ENCODE measurements around the gene TDRD12. TPM values are rescaled to one million over a fixed set of nuclear protein-coding genes. Genes with fewer than 3 reads are reported as not detected.
"Not testable (repeated sequence)": the region's sequence is repeated elsewhere in the genome, so short reads cannot be mapped to it uniquely, and the experiment has no call there.

The TDRD12 gene
- total RNA-seq, 2 donors from 2014 or later = 0.41 to 9.8 TPM

DNA sequence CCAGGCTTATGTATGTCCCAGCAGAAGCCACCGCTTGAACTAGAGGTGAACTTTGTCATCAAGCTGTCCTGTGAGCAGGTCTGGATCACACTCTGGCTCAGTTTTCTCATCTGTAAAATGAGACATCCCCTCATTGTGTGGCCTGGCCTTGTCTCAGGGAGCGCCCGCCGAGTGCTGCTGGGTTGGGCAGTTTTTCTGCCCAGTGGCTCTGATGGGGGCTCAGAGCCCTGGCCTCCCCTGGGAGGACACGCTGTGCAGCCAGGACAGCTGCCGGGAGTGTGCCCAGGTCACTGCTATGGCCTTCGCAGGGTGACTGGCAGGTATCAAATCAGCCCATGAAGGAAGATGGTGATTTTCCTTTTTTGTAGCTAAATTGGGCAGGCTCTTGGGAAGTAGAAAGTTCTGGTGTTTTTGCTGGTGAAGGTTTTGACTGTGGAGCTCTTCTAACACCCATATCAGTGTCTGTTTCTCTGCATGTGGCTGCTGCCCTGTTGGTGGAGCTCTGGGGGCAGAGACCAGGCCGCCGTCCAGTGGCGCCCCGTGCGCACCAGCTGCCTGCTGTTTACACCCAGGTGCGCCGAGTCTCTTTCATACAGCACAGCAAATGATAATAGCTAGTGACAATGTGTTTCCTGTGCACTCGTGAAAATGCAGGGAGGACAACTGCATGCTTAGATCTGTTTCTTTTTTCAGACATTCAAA is 109.2 kb downstream of the TDRD12 start:
- intact Hi-C loops (cut with DNase I) = no loop called here
- no peak for DNase-seq (ENCODE audit: low spot score)
- WGBS = 95% methylated on average over 15 of the region's 15 CpGs
- Histone ChIP-seq H3K27ac (no peak overlapping the region), H3K4me3 (no peak overlapping the region), H3K4me1 (replicated peaks) (no peaks in the 10 kb centered on the region), H3K9me3 (no peaks in the 10 kb centered on the region), H3K27me3 (replicated peaks; ENCODE audit: insufficient read depth) (no peaks in the 10 kb centered on the region), H3K36me3 (no peaks in the 10 kb centered on the region)
- TF ChIP-seq POLR2A (IDR thresholded peaks at IDR 0.05) = no peak
- TF ChIP-seq POLR2AphosphoS5 (IDR thresholded peaks at IDR 0.05) = no peak
- TF ChIP-seq, protein P1, sequence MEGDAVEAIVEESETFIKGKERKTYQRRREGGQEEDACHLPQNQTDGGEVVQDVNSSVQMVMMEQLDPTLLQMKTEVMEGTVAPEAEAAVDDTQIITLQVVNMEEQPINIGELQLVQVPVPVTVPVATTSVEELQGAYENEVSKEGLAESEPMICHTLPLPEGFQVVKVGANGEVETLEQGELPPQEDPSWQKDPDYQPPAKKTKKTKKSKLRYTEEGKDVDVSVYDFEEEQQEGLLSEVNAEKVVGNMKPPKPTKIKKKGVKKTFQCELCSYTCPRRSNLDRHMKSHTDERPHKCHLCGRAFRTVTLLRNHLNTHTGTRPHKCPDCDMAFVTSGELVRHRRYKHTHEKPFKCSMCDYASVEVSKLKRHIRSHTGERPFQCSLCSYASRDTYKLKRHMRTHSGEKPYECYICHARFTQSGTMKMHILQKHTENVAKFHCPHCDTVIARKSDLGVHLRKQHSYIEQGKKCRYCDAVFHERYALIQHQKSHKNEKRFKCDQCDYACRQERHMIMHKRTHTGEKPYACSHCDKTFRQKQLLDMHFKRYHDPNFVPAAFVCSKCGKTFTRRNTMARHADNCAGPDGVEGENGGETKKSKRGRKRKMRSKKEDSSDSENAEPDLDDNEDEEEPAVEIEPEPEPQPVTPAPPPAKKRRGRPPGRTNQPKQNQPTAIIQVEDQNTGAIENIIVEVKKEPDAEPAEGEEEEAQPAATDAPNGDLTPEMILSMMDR (IDR thresholded peaks at IDR 0.05) = no peak

DNA sequence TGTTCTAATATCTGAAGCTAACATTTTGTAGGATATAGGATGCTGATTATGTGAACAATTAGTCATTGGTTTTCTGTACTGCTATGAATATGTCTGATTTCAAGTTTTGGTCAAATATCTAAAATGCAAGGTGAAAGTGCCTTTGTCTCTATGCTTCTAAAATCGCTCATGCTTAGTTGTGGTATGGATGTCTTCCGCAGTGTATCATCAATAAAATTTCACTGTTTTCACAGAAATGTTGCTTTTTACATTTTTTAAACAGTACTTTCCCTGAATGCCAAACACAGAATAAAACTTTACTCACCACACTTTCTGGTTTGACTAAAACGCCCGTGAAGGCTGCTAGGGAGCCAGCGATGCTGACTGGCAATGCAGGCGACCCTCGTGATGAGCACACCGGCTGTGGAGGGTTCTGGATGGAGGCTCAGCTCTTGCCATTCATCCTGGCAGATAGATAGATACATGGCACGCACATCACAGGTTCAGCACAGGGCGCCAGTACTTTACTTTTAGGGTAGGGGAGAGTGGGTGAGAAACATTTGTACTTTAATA is 109.9 kb downstream of the TDRD12 start:
- WGBS = 95% methylated on average over 10 of the region's 10 CpGs
- Histone ChIP-seq H3K4me3 (no peak overlapping the region), H3K36me3 (no peaks in the 10 kb centered on the region), H3K27ac (no peak overlapping the region), H3K4me1 (replicated peaks) (no peaks in the 10 kb centered on the region), H3K9me3 (no peaks in the 10 kb centered on the region), H3K27me3 (replicated peaks; ENCODE audit: insufficient read depth) (no peaks in the 10 kb centered on the region)
- no peak for DNase-seq (ENCODE audit: low spot score)
- TF ChIP-seq POLR2AphosphoS5 (IDR thresholded peaks at IDR 0.05) (no peak), POLR2A (IDR thresholded peaks at IDR 0.05) (no peak)
- TF ChIP-seq, protein P1 (IDR thresholded peaks at IDR 0.05) = no peak
- intact Hi-C loops (cut with DNase I) = no loop called here

DNA sequence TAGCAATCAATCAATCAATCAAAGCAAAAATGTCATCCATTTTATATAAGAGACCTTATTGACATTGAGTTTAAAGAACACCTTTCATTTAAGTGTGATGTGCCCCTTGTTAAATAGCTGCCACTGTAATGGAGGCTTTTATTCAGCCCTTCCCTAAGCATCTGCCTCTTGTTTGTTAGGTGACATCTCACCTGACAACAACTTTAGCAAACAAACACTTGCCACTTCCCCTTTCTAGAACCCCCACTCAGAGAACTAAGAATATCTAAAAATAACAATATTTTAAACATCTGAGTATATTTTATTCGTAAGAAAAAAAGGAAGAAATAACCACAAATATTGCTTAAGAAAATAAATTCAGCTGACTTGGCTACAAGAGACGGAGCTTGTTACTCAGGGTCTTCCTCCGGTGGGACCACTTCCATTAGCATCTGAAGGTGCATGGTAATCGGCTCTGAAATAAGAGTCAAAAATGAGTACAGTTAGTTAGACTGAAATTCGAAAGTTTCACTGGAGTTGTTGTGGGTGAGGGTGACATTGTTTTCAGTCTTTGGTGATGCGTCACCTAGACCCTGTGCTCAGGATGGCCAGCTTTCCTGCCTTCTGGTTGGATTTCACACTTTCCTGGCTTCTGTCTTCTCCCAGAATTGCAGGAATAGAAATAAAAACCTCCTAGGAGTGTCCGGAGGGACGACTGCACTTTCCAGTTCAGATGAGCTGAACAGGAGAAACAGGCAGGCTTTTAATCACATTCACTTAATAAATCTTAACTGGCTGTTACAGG is 110.9 kb downstream of the TDRD12 start:
- Histone ChIP-seq H3K4me1 (replicated peaks) (no peaks in the 10 kb centered on the region), H3K4me3 (no peak overlapping the region), H3K27ac (no peak overlapping the region), H3K36me3 (no peaks in the 10 kb centered on the region), H3K9me3 (no peaks in the 10 kb centered on the region), H3K27me3 (replicated peaks; ENCODE audit: insufficient read depth) (no peaks in the 10 kb centered on the region)
- no peak for DNase-seq (ENCODE audit: low spot score)
- WGBS = 88% methylated on average over 8 of the region's 8 CpGs
- intact Hi-C loops (cut with DNase I) = no loop called here
- TF ChIP-seq POLR2AphosphoS5 (IDR thresholded peaks at IDR 0.05) (no peak), POLR2A (IDR thresholded peaks at IDR 0.05) (no peak)
- TF ChIP-seq, protein P1 (IDR thresholded peaks at IDR 0.05) = no peak

DNA sequence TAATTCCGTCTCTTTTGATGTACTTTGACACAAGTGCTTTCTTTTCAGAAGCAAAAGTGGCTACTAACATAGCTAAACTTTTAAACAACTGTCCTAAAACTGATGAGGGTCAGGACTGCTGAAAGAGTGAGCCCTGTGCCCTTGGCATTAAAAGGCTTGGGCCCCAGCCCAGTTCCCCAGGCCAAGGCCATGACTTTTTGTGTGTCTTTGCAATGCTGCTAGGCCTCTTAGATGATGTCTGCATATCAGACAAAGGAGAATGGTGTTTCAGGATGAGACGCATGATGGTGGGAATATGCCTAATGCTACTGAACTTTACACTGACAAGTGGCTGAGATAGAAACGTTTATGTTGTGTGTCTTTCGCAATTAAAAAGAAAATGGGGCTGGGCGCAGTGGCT is 112.0 kb downstream of the TDRD12 start:
- WGBS = 89% methylated on average over 5 of the region's 5 CpGs
- Histone ChIP-seq H3K27me3 (replicated peaks; ENCODE audit: insufficient read depth) (no peaks in the 10 kb centered on the region), H3K36me3 (no peaks in the 10 kb centered on the region), H3K4me3 (no peak overlapping the region), H3K27ac (no peak overlapping the region), H3K4me1 (replicated peaks) (no peaks in the 10 kb centered on the region), H3K9me3 (no peaks in the 10 kb centered on the region)
- DNase-seq (ENCODE audit: low spot score) = no peak
- TF ChIP-seq, protein P1 (IDR thresholded peaks at IDR 0.05) = no peak
- TF ChIP-seq POLR2A (IDR thresholded peaks at IDR 0.05) (no peak), POLR2AphosphoS5 (IDR thresholded peaks at IDR 0.05) (no peak)
- intact Hi-C loops (cut with DNase I) = no loop called here

DNA sequence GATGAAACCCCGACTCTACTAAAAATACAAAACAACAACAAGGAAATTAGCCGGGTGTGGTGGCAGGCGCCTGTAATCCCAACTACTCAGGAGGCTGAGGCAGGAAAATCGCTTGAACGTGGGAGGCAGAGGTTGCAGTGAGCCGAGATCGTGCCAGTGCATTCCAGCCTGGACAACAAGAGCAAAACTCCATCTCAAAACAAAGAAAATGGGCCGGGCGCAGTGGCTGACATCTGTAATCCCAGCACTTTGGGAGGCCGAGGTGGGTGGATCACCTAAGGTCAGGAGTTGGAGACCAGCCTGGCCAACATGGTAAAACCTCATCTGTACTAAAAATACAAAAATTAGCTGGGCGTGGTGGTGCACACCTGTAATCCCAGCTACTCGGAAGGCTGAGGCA is 112.5 kb downstream of the TDRD12 start:
- 95% methylated on average over 12 of the region's 12 CpGs for WGBS
- H3K4me3 ChIP-seq; H3K27me3 ChIP-seq (replicated peaks; ENCODE audit: insufficient read depth); H3K4me1 ChIP-seq (replicated peaks); H3K9me3 ChIP-seq; H3K36me3 ChIP-seq; intact Hi-C loops (cut with DNase I); H3K27ac ChIP-seq; DNase-seq (ENCODE audit: low spot score): not testable (repeated sequence)

DNA sequence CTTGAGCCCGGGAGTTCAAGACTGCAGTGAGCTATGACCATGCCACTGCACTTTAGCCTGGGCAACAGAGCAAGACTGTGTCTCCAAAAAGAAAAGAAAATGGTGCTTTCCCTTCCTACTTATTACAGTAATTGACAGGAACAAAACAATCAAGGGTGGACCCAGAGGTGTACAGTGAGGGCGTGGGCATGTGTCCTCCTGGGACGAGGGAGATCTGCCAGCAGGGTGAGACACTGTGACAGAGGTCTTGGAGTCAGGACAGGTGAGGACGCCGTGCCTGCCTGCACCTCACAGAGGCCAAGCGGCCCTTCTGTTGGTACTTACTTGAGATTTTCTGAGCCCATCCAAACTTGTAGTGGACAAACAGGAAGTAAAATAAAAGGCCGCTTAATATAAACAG is 113.3 kb downstream of the TDRD12 start:
- H3K4me1 ChIP-seq (replicated peaks); H3K9me3 ChIP-seq; H3K4me3 ChIP-seq; H3K27me3 ChIP-seq (replicated peaks; ENCODE audit: insufficient read depth); H3K36me3 ChIP-seq; intact Hi-C loops (cut with DNase I); DNase-seq (ENCODE audit: low spot score); H3K27ac ChIP-seq: not testable (repeated sequence)
- 88% methylated on average over 7 of the region's 7 CpGs for WGBS

DNA sequence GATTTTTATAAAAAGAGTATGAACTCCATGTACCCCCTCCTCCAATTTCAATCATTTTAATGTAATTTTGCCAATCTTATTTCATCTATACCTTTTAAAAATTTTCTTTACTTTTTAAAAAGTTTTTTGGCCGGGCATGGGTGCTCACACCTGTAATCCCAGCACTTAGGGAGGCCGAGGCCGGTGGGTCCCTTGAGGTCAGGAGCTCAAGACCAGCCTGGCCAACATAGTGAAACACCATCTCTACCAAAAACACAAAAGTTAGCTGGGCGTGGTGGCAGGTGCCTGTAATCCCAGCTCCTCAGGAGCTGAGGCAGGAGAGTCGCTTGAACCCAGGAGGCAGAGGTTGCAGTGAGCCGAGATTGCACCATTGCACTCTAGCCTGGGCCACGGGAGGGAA is 113.8 kb downstream of the TDRD12 start:
- H3K27me3 ChIP-seq (replicated peaks; ENCODE audit: insufficient read depth); H3K36me3 ChIP-seq; DNase-seq (ENCODE audit: low spot score); H3K9me3 ChIP-seq; H3K27ac ChIP-seq; intact Hi-C loops (cut with DNase I); H3K4me1 ChIP-seq (replicated peaks); H3K4me3 ChIP-seq: not testable (repeated sequence)
- WGBS = 93% methylated on average over 7 of the region's 7 CpGs
